GM10266 (cell line): ENCODE measurements around the gene SLCO1A2.

Experiments
- DNase-seq: peaks from one replicate; pipeline ENCODE4 v3.0.0; 2012; ENCODE audit errors: extremely low spot score
- TF ChIP-seq, protein P1 (sequence below): IDR thresholded peaks from 2 replicates; pipeline ENCODE4 v1.5.1; 2012; ENCODE audit warnings: mild to moderate bottlenecking, low read depth; ENCODE audit not compliant: control insufficient read depth, insufficient read depth; ENCODE audit errors: missing control alignments

SLCO1A2 gene

GRCh38 chr12:21340403-21340802 is 5.7 kb upstream of the SLCO1A2 start:
- DNase-seq = no peak

GRCh38 chr12:21339921-21340320 is 5.2 kb upstream of the SLCO1A2 start:
- no peak for DNase-seq
- TF ChIP-seq, protein P1, sequence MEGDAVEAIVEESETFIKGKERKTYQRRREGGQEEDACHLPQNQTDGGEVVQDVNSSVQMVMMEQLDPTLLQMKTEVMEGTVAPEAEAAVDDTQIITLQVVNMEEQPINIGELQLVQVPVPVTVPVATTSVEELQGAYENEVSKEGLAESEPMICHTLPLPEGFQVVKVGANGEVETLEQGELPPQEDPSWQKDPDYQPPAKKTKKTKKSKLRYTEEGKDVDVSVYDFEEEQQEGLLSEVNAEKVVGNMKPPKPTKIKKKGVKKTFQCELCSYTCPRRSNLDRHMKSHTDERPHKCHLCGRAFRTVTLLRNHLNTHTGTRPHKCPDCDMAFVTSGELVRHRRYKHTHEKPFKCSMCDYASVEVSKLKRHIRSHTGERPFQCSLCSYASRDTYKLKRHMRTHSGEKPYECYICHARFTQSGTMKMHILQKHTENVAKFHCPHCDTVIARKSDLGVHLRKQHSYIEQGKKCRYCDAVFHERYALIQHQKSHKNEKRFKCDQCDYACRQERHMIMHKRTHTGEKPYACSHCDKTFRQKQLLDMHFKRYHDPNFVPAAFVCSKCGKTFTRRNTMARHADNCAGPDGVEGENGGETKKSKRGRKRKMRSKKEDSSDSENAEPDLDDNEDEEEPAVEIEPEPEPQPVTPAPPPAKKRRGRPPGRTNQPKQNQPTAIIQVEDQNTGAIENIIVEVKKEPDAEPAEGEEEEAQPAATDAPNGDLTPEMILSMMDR = no peak

More at GRCh38 chr12:21340403-21340802, 5.7 kb upstream of the SLCO1A2 start:
- TF ChIP-seq, protein P1 = no peak

DNA sequence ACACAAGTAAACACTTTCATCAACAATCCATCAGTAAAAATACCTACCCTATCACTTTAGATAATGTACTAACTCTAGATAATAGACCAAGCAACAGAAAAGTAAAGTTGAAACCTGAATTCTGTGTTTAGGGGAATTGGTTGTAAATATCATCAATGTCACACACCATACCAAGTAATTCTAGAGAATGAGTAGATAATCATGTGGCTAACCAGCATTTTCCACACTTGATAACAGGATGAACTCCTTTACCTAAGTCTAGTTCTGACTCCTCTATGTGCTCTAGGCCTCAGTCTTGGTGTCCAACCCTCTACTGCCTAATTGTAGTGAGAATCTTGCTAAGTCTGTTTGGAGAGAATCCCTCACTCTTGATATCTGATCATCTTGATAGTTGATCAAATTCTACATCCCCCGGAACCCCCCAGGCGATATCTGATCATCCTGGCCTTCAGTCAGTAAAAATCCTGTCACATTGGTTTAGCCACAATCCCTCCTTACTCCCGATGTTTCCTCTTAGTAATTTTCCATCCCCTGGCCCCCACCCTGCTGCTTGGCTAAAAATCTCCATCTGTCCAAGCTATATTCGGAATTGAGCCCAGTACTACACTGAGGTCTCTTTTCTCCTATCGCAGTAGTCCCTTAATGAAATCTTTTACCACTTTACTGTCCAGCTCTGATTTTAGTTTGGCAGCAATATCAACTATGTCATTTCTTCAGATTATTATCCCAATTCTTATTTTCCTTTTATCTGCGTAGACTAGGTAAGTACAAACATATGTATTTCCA is 3.4 kb upstream of the SLCO1A2 start:
- TF ChIP-seq, protein P1 = no peak
- no peak for DNase-seq

DNA sequence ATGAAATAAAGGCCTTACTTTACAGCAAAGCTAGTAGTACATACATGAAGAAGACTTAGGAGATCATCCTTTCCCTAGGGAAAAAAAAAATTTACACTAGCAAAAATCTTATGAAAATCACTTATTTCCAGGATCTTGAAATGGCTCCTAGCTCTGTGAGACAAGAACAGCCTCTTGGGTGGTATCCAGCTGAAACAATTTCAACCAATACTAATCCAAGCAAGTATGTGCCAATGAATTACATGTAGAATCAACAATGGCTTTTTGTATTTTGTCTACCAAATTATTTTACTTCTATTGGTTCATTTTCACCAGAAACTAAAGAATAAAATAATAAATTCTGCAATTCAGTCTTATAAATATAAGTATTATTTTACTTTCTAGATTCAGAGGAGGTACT is 2.7 kb upstream of the SLCO1A2 start:
- TF ChIP-seq, protein P1 = no peak

DNA sequence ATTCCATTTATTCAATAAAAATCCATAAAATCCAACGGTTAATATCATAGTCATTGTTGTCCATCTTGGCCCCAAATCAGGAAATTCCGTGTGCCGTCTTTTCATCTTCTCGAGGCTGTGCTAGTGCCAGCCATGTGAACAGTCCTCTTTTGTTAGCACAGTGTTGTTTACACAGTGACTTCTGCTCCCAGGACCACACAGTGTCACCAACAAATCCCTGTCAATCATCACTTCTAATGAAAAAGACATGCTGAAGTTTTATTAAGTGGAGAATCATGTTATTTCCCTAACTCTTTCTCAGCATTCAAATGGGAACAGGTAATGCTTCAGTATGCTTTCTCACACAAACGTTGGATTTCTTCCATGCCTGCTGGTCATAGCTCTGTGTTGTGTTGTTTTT is 1.9 kb upstream of the SLCO1A2 start:
- TF ChIP-seq, protein P1 = no peak
- DNase-seq = no peak

More for the DNA sequence above, 2.7 kb upstream of the SLCO1A2 start:
- DNase-seq = no peak

DNA sequence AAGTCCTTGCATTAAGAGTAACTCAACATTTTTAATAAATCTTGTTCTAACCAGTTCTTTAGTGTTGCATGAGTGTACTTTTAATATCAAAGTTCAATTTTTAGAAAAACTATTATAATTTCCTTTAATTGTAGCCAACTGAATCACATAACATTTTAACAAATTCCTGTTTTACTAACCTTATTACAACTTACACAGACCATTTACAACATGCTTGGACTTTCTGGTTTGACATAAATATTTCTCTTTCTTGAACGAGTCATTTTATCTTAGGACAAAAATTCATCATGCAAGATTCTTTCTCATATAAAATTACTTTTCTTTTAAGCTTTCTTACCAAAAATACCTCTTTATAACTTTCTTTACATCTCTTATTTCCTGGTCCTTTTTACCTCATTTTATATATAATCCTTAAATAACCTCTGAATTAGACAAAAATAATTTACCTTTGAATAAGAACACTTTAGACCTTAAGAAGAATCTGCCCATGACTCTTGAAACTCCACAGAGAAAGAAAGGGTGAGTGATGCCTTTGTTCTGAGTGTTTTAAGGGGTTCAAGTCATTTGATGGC is 3.9 kb downstream of the SLCO1A2 start:
- DNase-seq = no peak
- TF ChIP-seq, protein P1 = no peak

DNA sequence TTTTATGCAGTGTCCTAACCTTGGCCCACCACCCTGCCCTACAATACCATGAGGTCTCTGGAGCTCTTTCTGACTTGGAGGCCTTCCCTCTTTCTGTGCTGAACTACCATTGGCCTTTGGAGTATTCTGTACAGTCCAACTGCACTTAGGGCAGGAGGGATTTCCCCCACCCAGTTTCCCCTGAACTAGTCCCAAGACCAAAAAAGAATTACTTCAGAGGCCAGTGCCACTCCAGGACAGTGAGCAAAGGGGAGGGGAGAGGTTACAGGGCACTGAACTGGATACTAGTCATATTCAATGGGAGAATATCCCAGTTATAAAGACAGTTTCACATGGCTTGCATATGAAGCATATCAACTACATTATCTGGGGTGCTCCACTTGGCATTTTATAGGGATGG is 6.1 kb downstream of the SLCO1A2 start:
- TF ChIP-seq, protein P1 = no peak
- DNase-seq = no peak
